Measurements from ENCODE around the gene ADGRE2.

Gene ADGRE2

DNA sequence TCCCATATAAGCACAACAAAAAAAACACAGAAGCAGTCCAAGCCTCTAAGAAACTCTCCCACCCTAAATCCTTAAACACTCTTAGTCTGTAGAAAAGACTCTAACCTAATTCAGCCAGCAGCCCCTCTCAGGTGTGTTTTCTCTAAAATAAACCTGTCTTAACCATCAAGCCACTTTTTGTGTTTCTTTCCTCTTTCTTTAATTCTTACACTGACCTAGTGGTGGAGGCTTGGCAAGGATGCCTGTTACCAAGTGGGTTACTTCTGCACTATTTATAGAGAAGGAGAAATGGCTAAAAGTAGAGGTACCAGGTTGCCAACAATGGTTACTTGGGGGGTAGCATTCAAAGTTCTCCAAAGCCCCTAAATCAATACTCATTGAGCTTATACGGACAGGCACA is 44.8 kb downstream of the ADGRE2 start:
- no peak for DNase-seq (ENCODE audit: low read depth)

DNA sequence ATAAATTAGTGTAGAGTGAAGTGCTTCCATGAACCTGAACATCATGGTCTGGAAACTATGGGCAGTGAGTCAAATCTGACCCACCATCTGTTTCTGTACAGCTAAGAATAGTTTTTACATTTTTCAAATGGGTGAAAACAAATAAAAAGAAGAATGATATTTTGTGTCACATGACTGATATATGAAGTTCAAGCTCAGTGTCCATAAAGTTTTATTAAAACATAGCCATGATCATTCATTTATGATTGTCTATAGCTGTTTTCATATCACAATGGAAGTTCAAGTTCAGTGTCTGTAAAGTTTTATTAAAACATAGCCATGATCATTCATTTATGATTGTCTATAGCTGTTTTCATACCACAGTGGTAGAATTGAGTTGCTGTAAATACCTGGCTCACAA is 45.9 kb downstream of the ADGRE2 start:
- DNase-seq (ENCODE audit: low read depth): no peak

DNA sequence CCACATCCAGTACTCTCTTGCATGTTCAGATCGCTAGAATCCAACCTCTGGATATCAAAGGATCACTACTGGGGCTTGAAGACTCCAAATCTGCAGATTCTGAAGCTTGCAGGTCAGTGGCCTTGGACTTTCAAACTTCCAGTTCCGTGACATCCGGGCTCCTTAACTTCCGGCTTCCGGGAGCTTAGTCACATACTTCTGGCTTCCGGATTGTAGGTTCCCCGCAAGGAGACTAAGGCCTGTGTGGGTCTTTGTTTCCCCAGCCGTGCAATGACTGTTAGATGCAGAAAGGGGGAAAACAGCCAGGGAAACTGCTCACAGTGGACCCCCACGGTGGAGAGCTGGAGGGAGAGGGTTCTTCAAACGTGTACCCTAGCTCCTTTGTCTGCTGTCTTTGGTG is 47.2 kb downstream of the ADGRE2 start:
- no peak for DNase-seq (ENCODE audit: low read depth)

- no peak for DNase-seq (ENCODE audit: low read depth)
Observed at GRCh38 chr19:14728595-14728994, 49.8 kb downstream of the ADGRE2 start.

GRCh38 chr19:14722127-14722526 is 56.2 kb downstream of the ADGRE2 start:
- DNase-seq (ENCODE audit: low read depth): no peak

DNA sequence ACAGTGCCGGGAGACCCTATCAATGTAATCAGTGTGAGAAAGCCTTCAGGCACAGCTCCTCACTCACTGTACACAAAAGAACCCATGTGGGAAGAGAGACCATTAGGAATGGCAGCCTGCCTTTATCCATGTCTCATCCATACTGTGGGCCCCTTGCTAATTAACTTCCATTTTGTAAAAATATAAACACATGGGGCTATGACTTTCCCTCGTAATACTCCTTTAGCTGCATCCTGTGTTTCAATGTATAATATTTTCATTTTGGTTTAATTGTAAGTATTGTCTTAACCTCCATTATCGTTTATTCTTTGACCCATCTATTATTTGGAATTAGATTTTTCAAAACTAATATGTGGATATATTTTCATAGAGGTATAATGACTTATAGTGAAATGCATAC is 59.2 kb downstream of the ADGRE2 start:
- DNase-seq (ENCODE audit: low read depth): no peak

DNA sequence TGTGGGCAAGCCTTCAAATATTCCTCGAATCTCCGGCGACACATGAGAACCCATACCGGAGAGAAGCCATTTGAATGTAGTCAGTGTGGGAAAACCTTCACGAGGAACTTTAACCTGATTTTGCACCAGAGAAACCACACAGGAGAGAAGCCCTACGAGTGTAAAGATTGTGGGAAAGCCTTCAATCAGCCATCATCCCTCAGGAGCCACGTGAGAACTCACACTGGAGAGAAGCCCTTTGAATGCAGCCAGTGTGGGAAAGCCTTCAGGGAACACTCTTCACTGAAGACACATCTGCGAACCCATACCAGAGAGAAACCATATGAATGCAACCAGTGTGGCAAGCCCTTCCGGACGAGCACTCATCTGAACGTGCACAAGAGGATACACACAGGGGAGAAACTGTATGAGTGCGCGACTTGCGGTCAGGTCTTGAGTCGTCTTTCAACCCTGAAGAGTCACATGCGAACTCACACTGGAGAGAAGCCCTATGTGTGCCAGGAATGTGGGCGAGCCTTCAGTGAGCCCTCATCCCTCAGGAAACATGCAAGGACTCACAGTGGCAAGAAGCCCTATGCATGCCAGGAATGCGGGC is 59.7 kb downstream of the ADGRE2 start:
- DNase-seq (ENCODE audit: low read depth): no peak

GRCh38 chr19:14715841-14716240 is 62.5 kb downstream of the ADGRE2 start:
- DNase-seq (ENCODE audit: low read depth): no peak

- no peak for DNase-seq (ENCODE audit: low read depth)
Observed at GRCh38 chr19:14704450-14704849, 73.9 kb downstream of the ADGRE2 start.

DNA sequence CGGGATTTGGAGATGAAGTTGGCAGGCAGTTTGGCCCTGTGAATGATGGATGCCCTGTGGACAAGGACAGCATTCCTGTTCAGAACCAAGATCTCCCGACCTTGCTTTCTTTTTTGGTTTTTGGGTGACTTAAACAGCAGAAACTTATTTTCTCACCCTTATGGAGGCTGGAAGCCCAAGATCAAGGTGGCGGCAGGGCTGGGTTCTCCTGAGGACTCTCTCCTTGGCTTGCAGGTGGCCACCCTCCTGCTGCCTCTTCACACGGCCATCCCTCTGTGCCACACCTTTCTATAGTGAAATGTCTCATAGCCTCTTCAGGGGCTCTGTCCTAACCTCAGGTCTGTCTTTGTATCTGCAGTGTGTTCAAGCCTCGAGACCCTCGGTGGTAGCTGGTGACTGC is 74.5 kb downstream of the ADGRE2 start:
- no peak for DNase-seq (ENCODE audit: low read depth)

DNA sequence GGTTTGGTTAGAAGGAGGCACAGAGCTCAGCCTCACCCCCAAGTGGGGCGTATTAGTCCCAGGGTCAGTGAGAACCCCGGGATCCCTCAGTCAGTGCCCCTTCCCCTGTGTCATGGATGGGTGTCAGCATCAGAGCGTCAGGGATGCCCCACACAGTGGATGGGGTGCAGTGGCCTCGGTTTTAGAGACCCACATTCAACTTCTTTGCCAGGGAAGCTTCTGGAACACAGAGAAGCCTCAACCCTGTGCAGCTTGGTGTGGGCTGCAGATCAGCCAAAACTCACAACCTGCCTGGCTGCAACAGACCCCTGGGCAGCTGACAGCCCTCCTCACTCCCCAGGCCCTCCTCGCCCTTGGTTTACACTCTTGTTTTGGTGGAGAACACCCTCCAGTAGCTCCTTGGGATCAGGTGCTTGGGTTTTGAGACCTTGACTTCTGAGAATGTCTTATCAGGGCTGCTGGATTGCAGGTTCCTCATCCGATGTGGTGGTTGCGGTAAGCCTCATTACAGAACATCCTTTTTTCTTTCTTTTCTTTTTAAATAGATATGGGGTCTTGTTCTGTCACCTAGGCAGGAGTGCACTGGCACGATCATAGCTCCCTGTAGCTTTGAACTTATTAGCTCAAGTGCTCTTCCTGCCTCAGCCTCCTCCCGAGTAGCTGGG is 77.5 kb downstream of the ADGRE2 start:
- no peak for DNase-seq (ENCODE audit: low read depth)

DNA sequence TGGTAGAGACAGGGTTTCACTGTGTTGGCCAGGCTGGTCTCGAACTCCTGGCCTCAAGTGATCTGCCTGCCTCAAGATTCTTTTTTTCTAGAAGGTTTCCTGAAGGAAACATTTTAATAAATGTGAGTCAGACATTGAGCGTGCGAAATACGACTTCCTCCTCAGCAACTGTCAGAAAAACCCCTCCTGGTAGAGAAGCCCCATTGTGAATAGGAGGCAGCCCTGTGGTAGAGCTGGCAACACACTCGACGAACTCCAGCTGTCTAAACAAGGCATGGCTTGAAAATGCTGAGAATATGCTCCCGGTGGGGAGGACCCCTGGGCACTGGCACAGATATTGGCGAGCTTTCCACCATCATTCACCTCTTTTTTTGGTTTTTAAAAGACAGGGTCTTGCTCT is 78.7 kb downstream of the ADGRE2 start:
- no peak for DNase-seq (ENCODE audit: low read depth)

- DNase-seq (ENCODE audit: low read depth): no peak
Observed at GRCh38 chr19:14695471-14695870, 82.9 kb downstream of the ADGRE2 start.

GRCh38 chr19:14694641-14695266 is 83.6 kb downstream of the ADGRE2 start:
- DNase-seq (ENCODE audit: low read depth): no peak

GRCh38 chr19:14689598-14690503 is 88.5 kb downstream of the ADGRE2 start, which contains the start of gene ZNF333:
Gene ZNF333 (plus strand): TSS chr19:14690048. CDS start chr19:14693492, 3,444 bp downstream.
- peak; percentile 85 for DNase-seq (ENCODE audit: low read depth)

GRCh38 chr19:14686411-14686810 is 91.9 kb downstream of the ADGRE2 start:
- DNase-seq (ENCODE audit: low read depth): peak; percentile 24

DNA sequence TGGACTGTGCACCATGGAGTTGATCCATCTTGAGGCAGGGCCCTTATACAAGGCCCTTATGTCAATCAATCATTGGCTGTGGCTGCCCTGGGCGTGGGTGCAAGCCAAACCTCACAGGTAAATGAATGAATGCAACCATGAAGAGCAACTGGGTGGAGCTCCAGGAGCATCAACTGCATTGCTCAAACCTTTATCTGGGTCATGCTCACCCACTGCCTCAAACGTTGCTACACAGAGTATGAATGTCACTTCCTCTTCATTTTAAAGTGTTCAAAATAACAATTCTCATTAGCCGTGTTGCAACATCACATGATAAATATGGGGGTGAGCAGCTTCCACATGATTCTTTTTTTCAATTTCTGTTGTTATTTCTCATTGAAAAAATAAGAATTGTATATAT is 94.9 kb downstream of the ADGRE2 start:
- no peak for DNase-seq (ENCODE audit: low read depth)
